ENCODE data around the gene SUSD6.

GRCh38 chr14:69605738-69606137 lies 5.7 kb upstream of the SUSD6 start:
- no peak for TF ChIP-seq POLR2A (IDR thresholded peaks at IDR 0.05)
- TF ChIP-seq CTCF (IDR thresholded peaks at IDR 0.05): no peak
- no peak for TF ChIP-seq EP300 (IDR thresholded peaks at IDR 0.05)
